ENCODE measurements around the gene CCL13. TPM values are rescaled to one million over a fixed set of nuclear protein-coding genes. Genes with fewer than 3 reads are reported as not detected.
"Not testable (repeated sequence)": the region's sequence is repeated elsewhere in the genome, so short reads cannot be mapped to it uniquely, and the experiment has no call there.

The CCL13 gene
- total and polyA plus RNA-seq, 10 of the 15 experiments (the other 5 are each of a cell fraction or from before 2014, with no cell fraction given) = not detected

DNA sequence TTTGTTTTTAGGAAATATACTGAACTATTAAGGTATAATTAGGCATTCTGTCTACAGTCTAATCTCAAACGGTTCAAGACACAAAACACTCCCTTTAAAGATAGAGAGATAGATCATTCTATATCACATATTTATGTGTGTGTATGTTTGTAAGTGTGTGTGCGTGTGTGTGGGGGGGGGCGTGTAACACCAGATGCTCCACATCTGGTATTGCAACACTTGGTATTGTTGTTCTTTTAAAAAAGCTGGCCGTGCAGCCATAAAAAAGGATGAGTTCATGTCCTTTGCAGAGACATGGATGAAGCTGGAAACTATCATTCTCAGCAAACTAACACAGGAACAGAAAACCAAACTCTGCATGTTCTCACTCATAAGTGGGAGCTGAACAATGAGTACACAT lies 28.7 kb upstream of the CCL13 start:
- ATAC-seq; H3K9ac ChIP-seq (ENCODE audit: control insufficient read depth, insufficient read depth, low read length); BruUV-seq (replicated peaks): not testable (repeated sequence)

DNA sequence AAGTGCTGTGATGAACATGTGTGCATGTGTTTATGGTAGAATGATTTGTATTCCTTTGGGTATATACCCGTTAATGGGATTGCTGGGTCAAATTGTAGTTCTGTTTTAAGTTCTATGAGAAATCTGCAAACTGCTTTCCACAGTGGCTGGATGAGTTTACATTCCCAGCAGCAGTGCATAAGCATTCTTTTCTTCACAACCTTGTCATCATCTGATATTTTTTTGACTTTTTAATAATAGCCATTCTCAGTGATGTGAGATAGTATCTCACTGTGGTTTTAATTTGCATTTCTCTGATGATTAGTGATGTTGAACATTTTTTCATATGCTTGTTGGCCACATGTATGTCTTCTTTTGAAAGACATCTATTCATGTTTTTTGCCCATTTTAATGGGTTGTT lies 18.6 kb upstream of the CCL13 start:
- Histone ChIP-seq H3K4me2 (ENCODE audit: control insufficient read depth, insufficient read depth) (no peak overlapping the region), H3K9ac (ENCODE audit: control insufficient read depth, insufficient read depth, low read length) (no peak overlapping the region), H2AFZ (ENCODE audit: control insufficient read depth, low read depth, low read length) (no peak overlapping the region), H3K4me1 (ENCODE audit: control insufficient read depth, insufficient read depth, low read length) (no peaks in the 10 kb centered on the region), H3K79me2 (ENCODE audit: control insufficient read depth, insufficient read depth, low read length) (no peaks in the 10 kb centered on the region), H3K27ac (ENCODE audit: control insufficient read depth, insufficient read depth) (no peak overlapping the region), H3K4me3 (no peak overlapping the region), H3K27me3 (replicated peaks in 1 of 2; ENCODE audit: control insufficient read depth in 2 of 2, insufficient read depth in 2 of 2, low read length in 1 of 2) (no peaks in the 10 kb centered on the region), H3K9me3 (replicated peaks; ENCODE audit: control insufficient read depth, insufficient read depth, low read length) (no peaks in the 10 kb centered on the region), H3K36me3 (ENCODE audit: control insufficient read depth in 2 of 2, insufficient read depth in 2 of 2, low read length in 1 of 2) (no peaks in the 10 kb centered on the region), H4K20me1 (ENCODE audit: control insufficient read depth, insufficient read depth) (no peaks in the 10 kb centered on the region)
- ATAC-seq (no peak), DNase-seq (ENCODE audit: low read depth, low spot score) (no peak), FAIRE-seq (no peak)
- no peak for TF ChIP-seq ETV6 (conservative IDR thresholded peaks at IDR 0.05 in 1 of 2, IDR thresholded peaks at IDR 0.05 in 1 of 2; ENCODE audit: borderline replicate concordance in 1 of 2, low read depth in 1 of 2)
- ChIA-PET RAD21 (ENCODE audit: unreplicated experiment) (no interaction called here), POLR2A (no interaction called here), SMC1A (ENCODE audit: uncharacterized antibody, unreplicated experiment) (no interaction called here), CTCF (interaction anchor here (1.1 kb wide), 1 partner anchor 137 kb away, joined by 3 read pairs; no protein-coding TSS in a partner anchor)
- WGBS (ENCODE audit: insufficient coverage, insufficient replicate concordance, low lambda C conversion rate, missing lambda C conversion rate) = 0% methylated on average over 1 of the region's 1 CpG
- in situ Hi-C loops (cut with MboI) (no loop called here), intact Hi-C loops (cut with micrococcal nuclease; ENCODE audit: unreplicated experiment) (no loop called here)
- no TSS peak for BruUV-seq (replicated peaks)

More for the DNA sequence above, 28.7 kb upstream of the CCL13 start:
- H2AFZ ChIP-seq (ENCODE audit: control insufficient read depth, low read depth, low read length); CTCF ChIA-PET; H3K36me3 ChIP-seq (ENCODE audit: control insufficient read depth in 2 of 2, insufficient read depth in 2 of 2, low read length in 1 of 2); H3K27me3 ChIP-seq (replicated peaks in 1 of 2; ENCODE audit: control insufficient read depth in 2 of 2, insufficient read depth in 2 of 2, low read length in 1 of 2); DNase-seq (ENCODE audit: low read depth, low spot score); H3K79me2 ChIP-seq (ENCODE audit: control insufficient read depth, insufficient read depth, low read length); RAD21 ChIA-PET (ENCODE audit: unreplicated experiment); H3K9me3 ChIP-seq (replicated peaks; ENCODE audit: control insufficient read depth, insufficient read depth, low read length); H3K4me1 ChIP-seq (ENCODE audit: control insufficient read depth, insufficient read depth, low read length); SMC1A ChIA-PET (ENCODE audit: uncharacterized antibody, unreplicated experiment); H4K20me1 ChIP-seq (ENCODE audit: control insufficient read depth, insufficient read depth); H3K4me3 ChIP-seq; H3K4me2 ChIP-seq (ENCODE audit: control insufficient read depth, insufficient read depth); H3K27ac ChIP-seq (ENCODE audit: control insufficient read depth, insufficient read depth); in situ Hi-C loops (cut with MboI); intact Hi-C loops (cut with micrococcal nuclease; ENCODE audit: unreplicated experiment); POLR2A ChIA-PET; FAIRE-seq: not testable (repeated sequence)
- WGBS (ENCODE audit: insufficient coverage, insufficient replicate concordance, low lambda C conversion rate, missing lambda C conversion rate) = 28% methylated on average over 4 of the region's 4 CpGs

Measured in GM12878 (cell line).